ENCODE results near the gene HAUS2. TPM values are rescaled to one million over a fixed set of nuclear protein-coding genes. Genes with fewer than 3 reads are reported as not detected.
A peak's percentile ranks its signal among the peaks of the same experiment; 100 is the strongest.

Gene HAUS2
- polyA plus RNA-seq, 3 donors from 2014 or later: 18.5 to 37.0 (median 31.5) TPM

GRCh38 chr15:42604894-42605744 lies 56.5 kb downstream of the HAUS2 start:
- Mint-ChIP-seq H3K4me1 (peaks cover 56 to 65% of the 10 kb centered on the region in 2 donors), H3K9me3 (no peaks in the 10 kb centered on the region), H3K27ac (peak overlapping the region; percentile 62 to 91 (median 84)), H3K36me3 (peaks cover 0 to 6% (median 5%) of the 10 kb centered on the region in 3 donors), H3K4me3 (peak overlapping the region; percentile 71 to 81 (median 75)), H3K27me3 (ENCODE audit: low read depth in 3 of 3) (peaks cover 3 to 5% (median 3%) of the 10 kb centered on the region in 3 donors)
- DNase-seq: peak; percentile 19 to 20 (median 19)

DNA sequence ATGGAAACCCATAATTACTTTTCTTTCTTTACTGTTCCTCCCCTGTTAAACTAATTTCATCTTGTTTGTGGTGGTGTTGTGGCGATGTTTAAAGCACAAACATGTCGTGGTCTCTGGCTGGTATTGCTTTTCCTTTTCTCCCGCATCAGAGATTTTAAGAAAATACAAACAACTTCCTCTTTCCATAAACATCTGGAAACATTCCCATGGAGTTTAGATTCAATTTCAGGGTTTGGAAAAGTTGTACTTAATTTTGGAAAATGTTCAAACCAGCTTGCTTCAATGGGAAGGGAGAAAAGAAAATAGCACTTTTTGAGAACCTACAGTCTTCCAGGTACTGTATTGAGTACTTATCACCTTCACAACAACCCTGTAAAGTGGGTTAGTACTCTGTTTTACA lies 57.2 kb downstream of the HAUS2 start:
- no peaks in the 10 kb centered on the region for H3K9me3 Mint-ChIP-seq
- H3K27ac Mint-ChIP-seq: peak overlapping the region in 5 of 6 donors; percentile 62 to 91 (median 91)
- H3K27me3 Mint-ChIP-seq (ENCODE audit: low read depth in 3 of 3): peaks cover 3 to 5% (median 3%) of the 10 kb centered on the region in 3 donors
- H3K4me1 Mint-ChIP-seq: peaks cover 56 to 67% of the 10 kb centered on the region in 2 donors
- H3K36me3 Mint-ChIP-seq: peaks cover 0 to 5% (median 4%) of the 10 kb centered on the region in 3 donors
- no peak for DNase-seq
- peak overlapping the region; percentile 71 to 81 (median 75) for H3K4me3 Mint-ChIP-seq

GRCh38 chr15:42608110-42608531 lies 59.5 kb downstream of the HAUS2 start:
- Mint-ChIP-seq H3K27me3 (ENCODE audit: low read depth in 3 of 3) (peaks cover 3 to 5% (median 3%) of the 10 kb centered on the region in 3 donors), H3K9me3 (no peaks in the 10 kb centered on the region), H3K4me1 (peaks cover 56 to 63% of the 10 kb centered on the region in 2 donors), H3K27ac (peak overlapping the region; percentile 61 to 89 (median 86)), H3K36me3 (no peaks in the 10 kb centered on the region), H3K4me3 (peak overlapping the region; percentile 73 to 87 (median 76))
- DNase-seq: peak; percentile 83 to 84 (median 84)

- Mint-ChIP-seq H3K27ac (peak overlapping the region; percentile 61 to 89 (median 86)), H3K4me1 (peaks cover 51 to 56% of the 10 kb centered on the region in 2 donors), H3K27me3 (ENCODE audit: low read depth in 3 of 3) (peaks cover 3 to 5% (median 3%) of the 10 kb centered on the region in 3 donors), H3K36me3 (no peaks in the 10 kb centered on the region), H3K4me3 (peak overlapping the region; percentile 73 to 87 (median 76)), H3K9me3 (no peaks in the 10 kb centered on the region)
- peak; percentile 22 to 36 (median 34) for DNase-seq
Measured at GRCh38 chr15:42608752-42609488, 60.3 kb downstream of the HAUS2 start.

GRCh38 chr15:42611532-42611931 lies 62.9 kb downstream of the HAUS2 start:
- H3K27ac Mint-ChIP-seq: no peak overlapping the region
- peaks cover 26 to 30% of the 10 kb centered on the region in 2 donors for H3K4me1 Mint-ChIP-seq
- no peaks in the 10 kb centered on the region for H3K9me3 Mint-ChIP-seq
- no peak overlapping the region for H3K4me3 Mint-ChIP-seq
- peaks cover 3 to 5% (median 3%) of the 10 kb centered on the region in 3 donors for H3K27me3 Mint-ChIP-seq (ENCODE audit: low read depth in 3 of 3)
- no peaks in the 10 kb centered on the region for H3K36me3 Mint-ChIP-seq
- no peak for DNase-seq

DNA sequence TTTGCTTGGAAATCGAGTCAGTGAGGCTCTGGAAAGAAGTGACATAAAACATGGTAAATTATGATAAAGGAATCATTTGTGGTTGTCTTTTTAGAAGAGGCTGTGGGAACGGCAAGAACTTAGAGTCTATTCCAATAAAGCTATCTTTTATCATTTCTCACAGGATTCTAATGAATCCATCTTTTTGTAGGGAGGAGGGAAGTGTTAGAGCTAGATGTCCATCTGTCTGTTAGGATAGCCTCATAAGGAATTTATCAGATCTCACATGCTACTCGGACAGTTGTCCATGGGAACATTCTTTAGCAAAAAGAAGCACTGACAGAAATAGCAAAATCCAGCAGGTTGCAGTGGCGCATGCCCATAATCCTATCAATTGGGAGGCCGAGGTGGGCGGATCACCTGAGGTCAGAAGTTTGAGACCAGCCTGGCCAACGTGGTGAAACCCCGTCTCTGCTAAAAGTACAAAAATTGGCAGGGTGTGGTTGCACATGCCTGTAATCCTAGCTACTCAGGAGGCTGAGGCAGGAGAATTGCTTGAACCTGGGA lies 63.8 kb downstream of the HAUS2 start:
- H3K4me3 Mint-ChIP-seq: no peak overlapping the region
- DNase-seq: no peak
- no peaks in the 10 kb centered on the region for H3K36me3 Mint-ChIP-seq
- peaks cover 20 to 24% of the 10 kb centered on the region in 2 donors for H3K4me1 Mint-ChIP-seq
- H3K27me3 Mint-ChIP-seq (ENCODE audit: low read depth in 3 of 3): peaks cover 3 to 5% (median 3%) of the 10 kb centered on the region in 3 donors
- no peaks in the 10 kb centered on the region for H3K9me3 Mint-ChIP-seq
- H3K27ac Mint-ChIP-seq: no peak overlapping the region

DNA sequence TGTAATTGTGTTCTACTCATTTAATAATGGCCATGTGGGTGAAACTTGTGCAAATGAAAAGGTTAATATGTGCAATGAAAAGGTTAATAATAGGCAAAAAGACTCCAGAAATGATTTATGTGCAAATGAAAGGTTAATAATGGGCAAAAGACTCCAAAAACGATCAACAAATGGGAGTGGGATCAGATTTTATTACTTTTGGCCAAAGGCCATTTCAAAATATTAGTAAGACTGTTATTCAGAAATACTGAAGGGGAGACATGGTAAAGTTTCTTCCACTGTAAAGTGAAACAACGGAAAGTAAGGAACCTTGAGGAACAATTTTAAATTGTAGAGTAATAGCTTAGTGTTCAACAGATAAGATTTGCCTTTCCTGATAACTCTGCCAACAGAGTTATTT lies 67.5 kb downstream of the HAUS2 start:
- H3K27me3 Mint-ChIP-seq (ENCODE audit: low read depth in 3 of 3): no peaks in the 10 kb centered on the region
- H3K4me3 Mint-ChIP-seq: no peak overlapping the region
- H3K27ac Mint-ChIP-seq: no peak overlapping the region

More for the DNA sequence above, 67.5 kb downstream of the HAUS2 start:
- H3K9me3 Mint-ChIP-seq: no peaks in the 10 kb centered on the region
- peaks cover 8 to 12% of the 10 kb centered on the region in 2 donors for H3K4me1 Mint-ChIP-seq
- DNase-seq: no peak
- peaks cover 0 to 5% (median 3%) of the 10 kb centered on the region in 3 donors for H3K36me3 Mint-ChIP-seq

Other genes with a start within 250 kb of the HAUS2 start
- 1 to 10 TPM in 2 of 3 donors, not detected in 1; 1.9 to 2.3 TPM for gene CAPN3, start 189.3 kb upstream of the HAUS2 start, polyA plus RNA-seq
- 10 to 100 TPM; 20.3 to 65.5 (median 21.7) TPM for gene ZNF106, start 57.7 kb upstream of the HAUS2 start, polyA plus RNA-seq
- gene SNAP23, start 53.2 kb upstream of the HAUS2 start, polyA plus RNA-seq: 10 to 100 TPM; 79.2 to 95.4 (median 85.8) TPM
- 10 to 100 TPM in 1 of 3 donors, 1 to 10 TPM in 2; 1.2 to 14.0 (median 8.6) TPM for gene LRRC57, start within 50 bp of the HAUS2 start, polyA plus RNA-seq
- gene STARD9, start 26.8 kb downstream of the HAUS2 start, polyA plus RNA-seq: 1 to 10 TPM in 2 of 3 donors, not detected in 1; 1.1 to 2.3 TPM
- gene CDAN1, start 188.3 kb downstream of the HAUS2 start, polyA plus RNA-seq: 1 to 10 TPM; 3.9 to 8.2 (median 4.3) TPM

Measured in immature natural killer cell (primary cell).